OCI-LY3 (cell line): ENCODE data around the gene UNC93A.
"Not testable (repeated sequence)": the region's sequence is repeated elsewhere in the genome, so short reads cannot be mapped to it uniquely, and the experiment has no call there.

Source experiments
- H2AFZ ChIP-seq: fragments of 200-600, 300-600 bp; shearing (Covaris generic); 2 replicates; pipeline ENCODE4 v1.6.0; 2014; ENCODE audit warnings: antibody characterized with exemption, low read depth, low read length
- H3K27ac ChIP-seq: fragments of 200-600, 300-600 bp; sonication (generic); 2 replicates; pipeline ENCODE4 v1.5.1; 2014; ENCODE audit warnings: mild to moderate bottlenecking, low read length, moderate library complexity, mixed read lengths
- H3K27me3 ChIP-seq: fragments of 200-600, 300-600 bp; sonication (generic); 2 replicates; pipeline ENCODE4 v1.6.1; 2014; ENCODE audit warnings: low read depth, low read length, mixed read lengths
- H3K36me3 ChIP-seq: fragments of 200-600, 300-600 bp; sonication (generic); replicated peaks from 2 replicates; pipeline ENCODE3; 2014; ENCODE audit warnings: low read depth, low read length, mixed read lengths
- H3K4me1 ChIP-seq: fragments of 300-600, 200-600 bp; sonication (generic); 2 replicates; pipeline ENCODE4 v1.6.1; 2014; ENCODE audit warnings: low read length, mixed read lengths
- H3K4me2 ChIP-seq: fragments of 200-600, 300-600 bp; sonication (generic); 2 replicates; pipeline ENCODE4 v1.6.1; 2014; ENCODE audit warnings: low read length, mixed read lengths
- H3K4me3 ChIP-seq: fragments of 300-600, 200-600 bp; sonication (generic); 2 replicates; pipeline ENCODE4 v1.5.1; 2014; ENCODE audit warnings: antibody characterized with exemption, mild to moderate bottlenecking, low read length, moderate library complexity
- H3K79me2 ChIP-seq: fragments of 300-600, 200-600 bp; shearing (Covaris generic); 2 replicates; pipeline ENCODE4 v1.6.1; 2014; ENCODE audit warnings: mild to moderate bottlenecking, low read length, mixed read lengths
- H3K9ac ChIP-seq: fragments of 300-600, 200-600 bp; shearing (Covaris generic); 2 replicates; pipeline ENCODE4 v1.6.0; 2014; ENCODE audit warnings: mild to moderate bottlenecking, low read length, moderate library complexity
- H3K9me3 ChIP-seq: fragments of 200-600, 300-600 bp; shearing (Covaris generic); 2 replicates; pipeline ENCODE4 v1.6.1; 2014; ENCODE audit warnings: low read length, mixed read lengths; ENCODE audit not compliant: insufficient read depth
- H4K20me1 ChIP-seq: fragments of 200-600, 300-600 bp; sonication (generic); 2 replicates; pipeline ENCODE4 v1.6.1; 2016; ENCODE audit warnings: low read length, mixed read lengths; ENCODE audit not compliant: insufficient read depth
- EZH2phosphoT487 ChIP-seq: fragments of 200-600 bp; shearing (Covaris generic); IDR thresholded peaks from 2 replicates; pipeline ENCODE4 v1.6.1; 2018; ENCODE audit warnings: antibody characterized with exemption, mixed run types, low read depth
- TF ChIP-seq, protein P1 (sequence below): fragments of 200-600, 300-600 bp; sonication (generic); IDR thresholded peaks from 2 replicates; pipeline ENCODE4 v1.5.1; 2014; ENCODE audit warnings: antibody characterized with exemption, low read length, low read depth

The UNC93A gene

GRCh38 chr6:167320754-167321056 lies 29.6 kb downstream of the UNC93A start:
- not testable (repeated sequence) for H3K4me3 ChIP-seq, H3K36me3 ChIP-seq, H3K4me1 ChIP-seq, H3K79me2 ChIP-seq, H3K27me3 ChIP-seq, H3K27ac ChIP-seq, H3K9ac ChIP-seq, H3K4me2 ChIP-seq, H2AFZ ChIP-seq, H3K9me3 ChIP-seq, H4K20me1 ChIP-seq

GRCh38 chr6:167321185-167321584 lies 30.1 kb downstream of the UNC93A start:
- H3K27me3 ChIP-seq, H3K79me2 ChIP-seq, H3K4me2 ChIP-seq: not testable (repeated sequence)

DNA sequence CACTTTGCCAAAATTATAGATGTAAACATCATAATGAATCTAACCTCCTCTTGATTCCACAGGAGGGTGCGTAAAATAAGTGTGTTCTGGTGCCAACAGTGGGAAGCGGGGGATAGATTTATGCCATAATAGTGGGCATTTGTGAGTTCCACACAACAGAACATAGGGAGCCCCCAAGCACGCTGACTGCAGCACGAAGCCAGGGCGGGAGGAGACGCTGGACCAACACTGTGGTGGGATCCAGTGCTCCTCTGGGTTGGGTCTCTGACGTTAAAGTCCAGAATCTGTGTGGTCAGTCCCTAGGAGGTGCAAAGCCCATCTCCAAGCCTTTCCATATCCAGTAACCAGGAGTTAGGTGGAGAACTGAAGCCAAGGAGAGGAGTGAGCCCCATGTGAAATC lies 32.0 kb downstream of the UNC93A start:
- Histone ChIP-seq H3K27me3 (no peaks in the 10 kb centered on the region; the same call in 1 of the 2 replicates), H3K9me3 (no peaks in the 10 kb centered on the region), H3K36me3 (no peaks in the 10 kb centered on the region), H3K27ac (no peak overlapping the region), H3K4me3 (no peak overlapping the region), H4K20me1 (no peaks in the 10 kb centered on the region), H3K79me2 (no peaks in the 10 kb centered on the region), H3K9ac (no peak overlapping the region), H3K4me2 (no peak overlapping the region), H3K4me1 (no peaks in the 10 kb centered on the region), H2AFZ (no peak overlapping the region)
- TF ChIP-seq, protein P1, sequence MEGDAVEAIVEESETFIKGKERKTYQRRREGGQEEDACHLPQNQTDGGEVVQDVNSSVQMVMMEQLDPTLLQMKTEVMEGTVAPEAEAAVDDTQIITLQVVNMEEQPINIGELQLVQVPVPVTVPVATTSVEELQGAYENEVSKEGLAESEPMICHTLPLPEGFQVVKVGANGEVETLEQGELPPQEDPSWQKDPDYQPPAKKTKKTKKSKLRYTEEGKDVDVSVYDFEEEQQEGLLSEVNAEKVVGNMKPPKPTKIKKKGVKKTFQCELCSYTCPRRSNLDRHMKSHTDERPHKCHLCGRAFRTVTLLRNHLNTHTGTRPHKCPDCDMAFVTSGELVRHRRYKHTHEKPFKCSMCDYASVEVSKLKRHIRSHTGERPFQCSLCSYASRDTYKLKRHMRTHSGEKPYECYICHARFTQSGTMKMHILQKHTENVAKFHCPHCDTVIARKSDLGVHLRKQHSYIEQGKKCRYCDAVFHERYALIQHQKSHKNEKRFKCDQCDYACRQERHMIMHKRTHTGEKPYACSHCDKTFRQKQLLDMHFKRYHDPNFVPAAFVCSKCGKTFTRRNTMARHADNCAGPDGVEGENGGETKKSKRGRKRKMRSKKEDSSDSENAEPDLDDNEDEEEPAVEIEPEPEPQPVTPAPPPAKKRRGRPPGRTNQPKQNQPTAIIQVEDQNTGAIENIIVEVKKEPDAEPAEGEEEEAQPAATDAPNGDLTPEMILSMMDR: no peak
- TF ChIP-seq EZH2phosphoT487: no peak

More at GRCh38 chr6:167321185-167321584, 30.1 kb downstream of the UNC93A start:
- H3K9ac ChIP-seq, H3K4me1 ChIP-seq, H4K20me1 ChIP-seq, H3K9me3 ChIP-seq, H3K4me3 ChIP-seq, H3K27ac ChIP-seq, H2AFZ ChIP-seq, H3K36me3 ChIP-seq: not testable (repeated sequence)

DNA sequence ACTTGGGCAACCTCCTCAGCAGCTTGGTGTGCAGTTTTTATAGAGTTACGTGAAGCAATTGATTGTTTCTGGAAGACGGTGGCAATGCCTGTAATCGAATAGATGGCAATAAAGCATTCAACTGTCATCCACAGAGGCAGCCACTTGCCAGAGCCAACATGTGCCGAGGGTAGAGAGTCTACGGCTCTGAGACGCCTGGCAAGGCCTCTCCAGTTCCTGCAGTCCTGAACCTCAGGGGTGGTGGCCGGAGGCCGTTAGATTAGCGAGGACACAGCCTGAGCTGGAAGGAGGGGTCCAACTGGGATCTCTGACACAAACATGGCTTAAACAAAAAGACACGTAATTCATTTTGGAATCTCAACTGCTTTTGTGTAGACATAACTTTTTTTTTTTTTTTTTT lies 33.0 kb downstream of the UNC93A start:
- Histone ChIP-seq H3K4me2 (no peak overlapping the region), H3K79me2 (no peaks in the 10 kb centered on the region), H4K20me1 (no peaks in the 10 kb centered on the region), H3K4me1 (no peaks in the 10 kb centered on the region), H3K27ac (no peak overlapping the region), H3K27me3 (no peaks in the 10 kb centered on the region; the same call in 1 of the 2 replicates), H3K36me3 (no peaks in the 10 kb centered on the region), H3K4me3 (no peak overlapping the region), H3K9ac (no peak overlapping the region), H2AFZ (no peak overlapping the region), H3K9me3 (no peaks in the 10 kb centered on the region)
- TF ChIP-seq EZH2phosphoT487: no peak
- TF ChIP-seq, protein P1: no peak

DNA sequence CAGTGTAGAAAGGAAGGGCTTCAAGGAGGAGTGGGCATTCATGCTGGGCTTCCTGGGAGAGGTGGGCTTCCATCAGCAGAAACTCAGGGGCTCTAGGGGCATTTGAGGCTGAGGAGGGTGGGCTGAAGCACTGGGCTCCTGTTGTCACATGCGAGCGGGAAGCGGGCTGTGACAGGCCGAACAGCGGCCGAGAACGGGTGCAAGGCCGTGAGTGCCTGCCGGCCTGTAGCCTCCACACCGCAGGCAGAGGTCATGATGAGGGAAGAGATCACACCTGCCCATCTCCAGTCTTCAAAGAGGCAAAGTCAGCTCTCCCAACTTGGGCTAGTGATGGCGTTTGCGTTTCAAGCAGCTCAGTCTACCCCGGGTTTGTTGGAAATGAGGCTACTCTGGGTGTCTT lies 34.7 kb downstream of the UNC93A start:
- H3K4me1 ChIP-seq: no peaks in the 10 kb centered on the region
- no peak overlapping the region for H3K4me3 ChIP-seq
- no peaks in the 10 kb centered on the region; the same call in 1 of the 2 replicates for H3K27me3 ChIP-seq
- no peak overlapping the region for H3K4me2 ChIP-seq
- no peaks in the 10 kb centered on the region for H3K36me3 ChIP-seq
- no peak overlapping the region for H3K27ac ChIP-seq
- no peaks in the 10 kb centered on the region for H3K9me3 ChIP-seq
- TF ChIP-seq, protein P1: no peak
- TF ChIP-seq EZH2phosphoT487: no peak
- no peak overlapping the region for H3K9ac ChIP-seq
- H3K79me2 ChIP-seq: no peaks in the 10 kb centered on the region
- no peaks in the 10 kb centered on the region for H4K20me1 ChIP-seq
- H2AFZ ChIP-seq: no peak overlapping the region
